ENCODE measurements around the gene CASP6. TPM values are rescaled to one million over a fixed set of nuclear protein-coding genes. Genes with fewer than 3 reads are reported as not detected.
A peak's percentile ranks its signal among the peaks of the same experiment; 100 is the strongest.

The CASP6 gene
- total RNA-seq, 2 experiments from 2014 or later = 5.4 to 5.5 TPM

GRCh38 chr4:109672169-109672930, 30.9 kb downstream of the CASP6 start:
- intact Hi-C loops (cut with DNase I, micrococcal nuclease) = no loop called here
- DNase-seq (no peak), ATAC-seq (ENCODE audit: poor library complexity) (no peak)
- Mint-ChIP-seq H3K27ac (peak overlapping the region; percentile 72), H3K36me3 (ENCODE audit: low read depth) (peaks cover 83% of the 10 kb centered on the region), H3K4me3 (no peak overlapping the region), H3K4me1 (ENCODE audit: low read depth) (peaks cover 63% of the 10 kb centered on the region), H3K27me3 (no peaks in the 10 kb centered on the region), H3K9me3 (peaks cover 8% of the 10 kb centered on the region)
- POLR2A ChIA-PET = interaction anchor here (0.9 kb wide), 1 partner anchor 125 kb away, joined by 6 read pairs; no protein-coding TSS in a partner anchor
- CTCF ChIA-PET = no interaction called here
- no peak for TF ChIP-seq CTCF (IDR thresholded peaks at IDR 0.05)
- H3K27ac ChIP-seq (ENCODE audit: low read depth in 1 of 2, low read length in 2 of 2) = no peak overlapping the region
- peaks cover 0 to 9% of the 10 kb centered on the region in 2 experiments for H3K9me3 ChIP-seq (ENCODE audit: control insufficient read depth in 1 of 2, insufficient read depth in 1 of 2, low read length in 2 of 2)
- peaks cover 24% of the 10 kb centered on the region for H3K36me3 ChIP-seq (ENCODE audit: insufficient read depth, low read length)
- H3K27me3 ChIP-seq (ENCODE audit: control insufficient read depth in 1 of 2, insufficient read depth in 2 of 2, low read length in 2 of 2) = no peaks in the 10 kb centered on the region
- no peak overlapping the region for H3K4me3 ChIP-seq (ENCODE audit: low read length)
- no peaks in the 10 kb centered on the region for H3K4me1 ChIP-seq (ENCODE audit: insufficient read depth, low read length)

DNA sequence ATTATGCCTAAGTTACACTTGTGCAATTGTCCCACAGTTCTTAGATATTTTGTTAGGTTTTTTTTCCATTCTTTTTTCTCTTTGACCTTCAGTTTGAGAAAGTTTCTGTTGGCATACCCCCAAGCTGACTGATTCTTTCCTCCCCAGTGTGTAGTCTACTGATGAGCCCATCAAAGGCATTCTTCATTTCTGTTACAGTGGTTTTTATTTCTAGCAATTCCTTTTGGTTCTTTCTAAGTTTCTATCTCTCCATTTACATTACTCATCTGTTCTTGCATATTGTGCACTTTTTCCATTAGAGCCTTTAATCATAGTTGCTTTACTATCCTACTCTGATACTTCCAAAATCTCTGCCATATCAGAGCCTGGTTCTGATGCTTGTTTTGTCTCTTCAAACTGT, 31.9 kb downstream of the CASP6 start:
- CTCF ChIA-PET = no interaction called here
- Mint-ChIP-seq H3K27me3 (no peaks in the 10 kb centered on the region), H3K27ac (peak overlapping the region; percentile 72), H3K4me1 (ENCODE audit: low read depth) (peaks cover 65% of the 10 kb centered on the region), H3K4me3 (no peak overlapping the region), H3K9me3 (peaks cover 8% of the 10 kb centered on the region), H3K36me3 (ENCODE audit: low read depth) (peaks cover 81% of the 10 kb centered on the region)
- no peak for TF ChIP-seq CTCF (IDR thresholded peaks at IDR 0.05)
- intact Hi-C loops (cut with DNase I, micrococcal nuclease) = no loop called here
- Histone ChIP-seq H3K36me3 (ENCODE audit: insufficient read depth, low read length) (peaks cover 24% of the 10 kb centered on the region), H3K4me1 (ENCODE audit: insufficient read depth, low read length) (no peaks in the 10 kb centered on the region), H3K27ac (ENCODE audit: low read depth in 1 of 2, low read length in 2 of 2) (no peak overlapping the region), H3K9me3 (ENCODE audit: control insufficient read depth in 1 of 2, insufficient read depth in 1 of 2, low read length in 2 of 2) (peaks cover 0 to 9% of the 10 kb centered on the region in 2 experiments), H3K27me3 (ENCODE audit: control insufficient read depth in 1 of 2, insufficient read depth in 2 of 2, low read length in 2 of 2) (no peaks in the 10 kb centered on the region), H3K4me3 (ENCODE audit: low read length) (no peak overlapping the region)
- no peak for DNase-seq
- ATAC-seq (ENCODE audit: poor library complexity) = no peak
- POLR2A ChIA-PET = interaction anchor here (0.9 to 1.0 kb wide), 3 partner anchors 23 to 124 kb away, joined by 3 to 6 read pairs (median 3); partner anchors contain the start of gene MCUB

DNA sequence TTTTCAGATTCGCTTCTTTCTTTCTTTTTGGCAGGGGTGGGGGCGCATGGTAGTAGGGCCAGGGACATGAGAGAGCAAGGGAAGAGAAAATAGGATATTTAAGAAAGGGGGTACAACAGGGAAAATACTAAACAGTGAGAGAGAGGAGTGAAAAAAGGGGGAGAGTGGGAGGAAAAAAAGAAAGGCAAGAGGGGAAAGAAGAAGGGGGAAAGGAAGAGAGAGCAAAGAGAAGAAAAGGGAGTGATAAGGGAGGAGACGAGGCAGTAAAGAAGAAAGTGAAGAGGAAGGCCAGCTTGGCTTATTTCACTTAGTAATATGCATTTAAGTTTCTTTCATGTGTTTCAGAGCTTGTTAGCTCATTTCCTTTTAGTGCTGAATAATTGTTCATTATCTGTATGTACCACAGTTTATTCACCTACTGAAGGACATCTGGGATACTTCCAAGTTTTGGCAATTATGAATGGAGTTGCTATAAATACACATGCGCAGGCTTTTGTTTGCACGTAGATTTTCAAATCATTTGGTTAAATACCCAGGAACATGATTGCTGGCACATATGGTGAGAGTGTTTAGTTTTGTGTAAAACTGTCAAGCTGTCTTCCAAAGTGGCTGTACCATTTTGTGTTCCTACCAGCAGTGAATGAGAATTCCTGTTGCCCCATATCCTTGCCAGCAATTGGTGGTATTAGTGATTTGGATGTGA, 37.3 kb downstream of the CASP6 start:
- DNase-seq (no peak), ATAC-seq (ENCODE audit: poor library complexity) (no peak)
- Histone ChIP-seq H3K4me1 (ENCODE audit: insufficient read depth, low read length) (peaks cover 4% of the 10 kb centered on the region), H3K4me3 (ENCODE audit: low read length) (no peak overlapping the region), H3K27ac (ENCODE audit: low read depth in 1 of 2, low read length in 2 of 2) (no peak overlapping the region), H3K27me3 (ENCODE audit: control insufficient read depth in 1 of 2, insufficient read depth in 2 of 2, low read length in 2 of 2) (no peaks in the 10 kb centered on the region), H3K36me3 (ENCODE audit: insufficient read depth, low read length) (peaks cover 27% of the 10 kb centered on the region), H3K9me3 (ENCODE audit: control insufficient read depth in 1 of 2, insufficient read depth in 1 of 2, low read length in 2 of 2) (peaks cover 0 to 3% of the 10 kb centered on the region in 2 experiments)
- no peak for TF ChIP-seq CTCF (IDR thresholded peaks at IDR 0.05)
- Mint-ChIP-seq H3K36me3 (ENCODE audit: low read depth) (peaks cover 82% of the 10 kb centered on the region), H3K9me3 (no peaks in the 10 kb centered on the region), H3K4me1 (ENCODE audit: low read depth) (peaks cover 78% of the 10 kb centered on the region), H3K4me3 (peak overlapping the region; percentile 4), H3K27me3 (no peaks in the 10 kb centered on the region), H3K27ac (peak overlapping the region; percentile 4)
- intact Hi-C loops (cut with DNase I, micrococcal nuclease) = loop anchor here in 1 of 2 experiments (5.0 kb wide), 1 partner anchor 64 kb away; no protein-coding TSS in a partner anchor
- CTCF ChIA-PET = no interaction called here
- POLR2A ChIA-PET = no interaction called here

Measured in CD4-positive, alpha-beta T cell (primary cell).